ENCODE data around the gene KDM4B.
A peak's percentile ranks its signal among the peaks of the same experiment; 100 is the strongest.

Gene KDM4B

GRCh38 chr19:4986056-4986455, 17.1 kb downstream of the KDM4B start:
- DNase-seq = no peak

- DNase-seq = no peak
These were observed 17.6 kb downstream of the KDM4B start for GRCh38 chr19:4986471-4986891.

DNA sequence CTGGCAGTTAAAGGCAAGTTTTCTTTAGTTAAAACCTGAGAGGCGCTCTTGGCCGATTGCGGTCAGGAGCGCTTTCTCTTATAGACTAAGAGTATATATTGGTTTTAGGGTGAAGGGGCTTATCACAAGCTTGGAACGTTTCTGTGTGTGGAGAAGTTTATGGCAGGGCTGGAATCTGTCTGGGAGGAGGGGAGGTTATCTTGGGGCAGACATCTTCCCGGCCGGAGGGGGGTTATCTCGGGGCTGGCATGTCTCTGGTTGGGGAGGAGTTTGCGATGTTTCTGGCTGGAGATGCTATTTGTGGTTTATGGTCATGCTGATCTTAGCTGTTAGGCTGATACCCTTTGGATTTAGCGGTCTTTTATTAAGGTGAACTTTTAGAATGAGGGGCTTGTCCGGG, 18.3 kb downstream of the KDM4B start:
- DNase-seq = no peak

GRCh38 chr19:4987692-4988370, 18.9 kb downstream of the KDM4B start:
- DNase-seq = no peak

GRCh38 chr19:4988770-4989251, 19.9 kb downstream of the KDM4B start:
- DNase-seq = no peak

- no peak for DNase-seq
These were observed 21.4 kb downstream of the KDM4B start for GRCh38 chr19:4990306-4990705.

GRCh38 chr19:4991538-4991937, 22.6 kb downstream of the KDM4B start:
- no peak for DNase-seq

GRCh38 chr19:4991996-4992698, 23.2 kb downstream of the KDM4B start:
- DNase-seq = no peak

DNA sequence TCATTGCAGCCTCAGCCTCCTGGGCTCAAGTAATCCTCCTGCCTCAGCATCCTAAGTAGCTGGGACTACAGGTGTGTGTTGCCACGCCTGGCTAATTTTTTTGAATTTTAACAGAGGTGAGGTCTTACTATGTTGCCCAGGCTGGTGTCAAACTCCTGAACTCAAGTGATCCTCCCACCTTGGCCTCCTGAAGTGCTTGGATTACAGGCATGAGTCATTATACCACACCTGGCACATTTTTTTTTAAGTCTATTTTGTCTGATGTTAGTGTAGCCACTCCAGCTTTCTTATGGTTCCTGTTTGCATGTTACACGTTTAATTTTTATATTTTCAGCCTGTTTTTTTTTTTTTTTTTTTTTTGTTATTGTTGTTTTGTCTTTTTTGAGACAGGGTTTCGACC, 24.8 kb downstream of the KDM4B start:
- DNase-seq = no peak

GRCh38 chr19:4996701-4997100, 27.8 kb downstream of the KDM4B start:
- no peak for DNase-seq

GRCh38 chr19:4997297-4997696, 28.4 kb downstream of the KDM4B start:
- DNase-seq = no peak

GRCh38 chr19:5000120-5000611, 31.3 kb downstream of the KDM4B start:
- DNase-seq = no peak

- DNase-seq = peak; percentile 68
These were observed 32.7 kb downstream of the KDM4B start for GRCh38 chr19:5001615-5002014.

- no peak for DNase-seq
These were observed 33.2 kb downstream of the KDM4B start for GRCh38 chr19:5002143-5002542.

GRCh38 chr19:5003781-5004180, 34.9 kb downstream of the KDM4B start:
- DNase-seq = no peak

GRCh38 chr19:5005096-5005495, 36.2 kb downstream of the KDM4B start:
- DNase-seq = no peak

GRCh38 chr19:5006201-5006600, 37.3 kb downstream of the KDM4B start:
- DNase-seq = no peak

- DNase-seq = no peak
These were observed 37.9 kb downstream of the KDM4B start for GRCh38 chr19:5006821-5007220.

GRCh38 chr19:5011476-5012238, 42.7 kb downstream of the KDM4B start:
- no peak for DNase-seq

- no peak for DNase-seq
These were observed 44.0 kb downstream of the KDM4B start for GRCh38 chr19:5012688-5013457.

- no peak for DNase-seq
These were observed 44.8 kb downstream of the KDM4B start for GRCh38 chr19:5013761-5014160.

DNA sequence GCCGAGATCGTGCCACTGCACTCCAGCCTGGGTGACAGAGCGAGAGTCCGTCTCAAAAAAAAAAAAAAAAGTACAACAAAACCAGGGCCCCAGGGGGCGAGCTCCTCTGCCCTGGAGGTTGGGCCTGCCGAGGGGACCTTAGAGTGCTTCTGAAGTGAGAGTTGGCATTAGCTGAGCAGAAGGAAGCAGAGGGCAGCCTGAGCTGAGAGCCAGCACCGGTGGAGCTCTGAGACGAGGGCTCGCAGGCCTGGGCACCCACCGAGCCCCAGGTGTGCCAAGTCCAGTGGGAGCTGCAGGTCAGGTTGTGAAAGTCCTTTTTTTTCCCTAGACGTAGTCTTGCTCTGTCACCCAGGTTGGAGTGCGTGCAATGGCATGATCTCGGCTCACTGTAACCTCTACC, 46.0 kb downstream of the KDM4B start:
- no peak for DNase-seq

DNA sequence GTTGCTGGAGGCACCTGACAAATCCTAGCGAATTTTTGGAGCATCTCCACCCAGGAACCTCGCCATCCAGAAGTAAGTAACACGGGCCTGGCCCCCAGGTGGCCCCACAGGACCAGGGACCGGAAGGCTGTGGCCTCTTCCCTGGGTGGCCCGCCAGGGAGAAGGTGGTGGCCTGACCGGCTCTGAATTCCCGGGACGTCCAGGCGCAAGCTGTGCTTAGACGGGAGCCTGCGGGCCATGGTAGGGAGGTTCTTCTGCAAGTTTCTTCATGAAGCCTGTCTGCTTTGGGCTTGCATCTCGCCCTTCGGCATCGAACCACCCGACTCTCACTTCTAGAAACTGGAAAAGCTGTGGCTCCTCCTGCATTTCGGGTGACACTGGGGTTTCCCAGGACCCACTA, 47.4 kb downstream of the KDM4B start:
- no peak for DNase-seq
